22Rv1 (cell line): ENCODE results near the gene ZBTB8B.

Experiments
- ZFX ChIP-seq: fragments of 450-650 bp; IDR thresholded peaks from 2 replicates; pipeline ENCODE4 v1.6.1; 2017; ENCODE audit warnings: antibody characterized with exemption, borderline replicate concordance
- TF ChIP-seq, protein P1 (sequence below): fragments of 450-650 bp; IDR thresholded peaks from 2 replicates; pipeline ENCODE4 v1.5.1; 2017; ENCODE audit warnings: mild to moderate bottlenecking

DNA sequence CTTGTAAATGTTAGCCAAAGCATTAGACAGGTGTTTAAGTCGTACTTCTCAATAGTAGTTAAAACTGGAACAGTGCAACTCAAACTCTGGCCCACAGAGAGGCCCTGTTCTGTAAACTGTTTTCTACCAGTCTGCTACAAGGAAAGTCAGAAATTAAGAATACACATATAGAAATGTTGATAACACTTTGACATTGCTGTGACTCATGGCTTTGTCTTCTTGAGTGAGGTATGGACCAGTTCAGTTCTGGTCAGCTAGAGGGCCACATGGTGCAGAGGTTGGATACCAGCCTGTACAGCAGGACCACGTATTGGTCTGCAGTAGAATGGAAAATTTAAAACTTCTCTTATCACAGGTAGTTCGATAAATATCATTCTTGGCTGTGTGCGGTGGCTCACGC is 22.3 kb downstream of the ZBTB8B start:
- TF ChIP-seq, protein P1, sequence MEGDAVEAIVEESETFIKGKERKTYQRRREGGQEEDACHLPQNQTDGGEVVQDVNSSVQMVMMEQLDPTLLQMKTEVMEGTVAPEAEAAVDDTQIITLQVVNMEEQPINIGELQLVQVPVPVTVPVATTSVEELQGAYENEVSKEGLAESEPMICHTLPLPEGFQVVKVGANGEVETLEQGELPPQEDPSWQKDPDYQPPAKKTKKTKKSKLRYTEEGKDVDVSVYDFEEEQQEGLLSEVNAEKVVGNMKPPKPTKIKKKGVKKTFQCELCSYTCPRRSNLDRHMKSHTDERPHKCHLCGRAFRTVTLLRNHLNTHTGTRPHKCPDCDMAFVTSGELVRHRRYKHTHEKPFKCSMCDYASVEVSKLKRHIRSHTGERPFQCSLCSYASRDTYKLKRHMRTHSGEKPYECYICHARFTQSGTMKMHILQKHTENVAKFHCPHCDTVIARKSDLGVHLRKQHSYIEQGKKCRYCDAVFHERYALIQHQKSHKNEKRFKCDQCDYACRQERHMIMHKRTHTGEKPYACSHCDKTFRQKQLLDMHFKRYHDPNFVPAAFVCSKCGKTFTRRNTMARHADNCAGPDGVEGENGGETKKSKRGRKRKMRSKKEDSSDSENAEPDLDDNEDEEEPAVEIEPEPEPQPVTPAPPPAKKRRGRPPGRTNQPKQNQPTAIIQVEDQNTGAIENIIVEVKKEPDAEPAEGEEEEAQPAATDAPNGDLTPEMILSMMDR: no peak
- TF ChIP-seq ZFX: no peak
